ENCODE data around the gene GPX5.
A peak's percentile ranks its signal among the peaks of the same experiment; 100 is the strongest.
"Not testable (repeated sequence)": the region's sequence is repeated elsewhere in the genome, so short reads cannot be mapped to it uniquely, and the experiment has no call there.

The GPX5 gene

GRCh38 chr6:28512387-28512786 lies 13.3 kb upstream of the GPX5 start:
- not testable (repeated sequence) for DNase-seq (ENCODE audit: extremely low read depth in 1 of 2, low read depth in 1 of 2)

- no peak for DNase-seq (ENCODE audit: extremely low read depth in 1 of 2, low read depth in 1 of 2)
Measured at GRCh38 chr6:28515676-28516075, 10.0 kb upstream of the GPX5 start, which contains the start of gene GPX6. Gene GPX6 (minus strand): TSS chr6:28515793. CDS start chr6:28515743, 50 bp downstream.

GRCh38 chr6:28517964-28518363 lies 7.7 kb upstream of the GPX5 start:
- no peak for DNase-seq (ENCODE audit: extremely low read depth in 1 of 2, low read depth in 1 of 2)

GRCh38 chr6:28522594-28523240 lies 3.0 kb upstream of the GPX5 start:
- no peak for DNase-seq (ENCODE audit: extremely low read depth in 1 of 2, low read depth in 1 of 2)

- DNase-seq (ENCODE audit: extremely low read depth in 1 of 2, low read depth in 1 of 2) = no peak
Measured at GRCh38 chr6:28523241-28523622, 2.4 kb upstream of the GPX5 start.

DNA sequence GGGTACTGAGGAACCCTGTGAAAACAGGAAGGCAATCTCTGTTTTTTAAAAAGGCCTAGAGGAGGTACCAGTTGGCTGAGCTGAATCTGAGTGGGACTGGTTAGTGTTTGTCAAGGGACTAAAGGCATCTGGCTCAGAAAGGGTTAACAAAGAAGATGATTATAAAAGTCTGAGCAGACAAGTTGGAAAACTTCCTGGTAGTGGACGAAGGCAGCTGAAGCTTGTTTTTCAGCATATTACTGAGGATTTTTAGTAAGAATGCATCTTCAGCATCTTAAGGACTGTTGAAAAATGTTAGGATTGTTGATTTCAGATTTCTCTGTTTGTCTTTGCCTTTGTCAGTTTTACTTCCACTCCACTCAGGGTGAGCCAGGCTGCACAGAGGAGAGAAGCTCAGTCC lies 5.1 kb downstream of the GPX5 start:
- DNase-seq (ENCODE audit: extremely low read depth in 1 of 2, low read depth in 1 of 2) = no peak

- DNase-seq (ENCODE audit: extremely low read depth in 1 of 2, low read depth in 1 of 2) = no peak
Measured at GRCh38 chr6:28531479-28532128, 5.9 kb downstream of the GPX5 start.

- no peak for DNase-seq (ENCODE audit: extremely low read depth in 1 of 2, low read depth in 1 of 2)
Measured at GRCh38 chr6:28534306-28534705, 8.6 kb downstream of the GPX5 start.

DNA sequence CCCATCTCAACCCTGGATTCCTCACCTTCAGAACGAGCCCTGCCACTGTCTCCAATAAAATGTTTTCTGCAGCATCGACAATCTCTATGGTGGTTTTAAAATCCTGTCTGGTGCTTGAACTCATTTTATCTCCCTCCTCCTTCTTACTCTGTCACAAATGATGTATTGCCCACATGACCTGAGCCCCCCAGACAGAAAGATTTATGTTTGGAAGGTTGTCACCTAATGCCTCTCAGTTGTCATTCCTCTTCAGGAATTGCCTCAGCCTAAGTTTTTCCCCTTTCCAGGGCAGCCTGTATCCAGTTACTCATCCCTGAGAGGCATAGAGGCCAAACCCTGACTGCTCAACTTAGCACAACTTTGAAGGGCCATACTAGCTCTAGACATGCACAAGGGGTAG lies 9.2 kb downstream of the GPX5 start:
- no peak for DNase-seq (ENCODE audit: extremely low read depth in 1 of 2, low read depth in 1 of 2)

DNA sequence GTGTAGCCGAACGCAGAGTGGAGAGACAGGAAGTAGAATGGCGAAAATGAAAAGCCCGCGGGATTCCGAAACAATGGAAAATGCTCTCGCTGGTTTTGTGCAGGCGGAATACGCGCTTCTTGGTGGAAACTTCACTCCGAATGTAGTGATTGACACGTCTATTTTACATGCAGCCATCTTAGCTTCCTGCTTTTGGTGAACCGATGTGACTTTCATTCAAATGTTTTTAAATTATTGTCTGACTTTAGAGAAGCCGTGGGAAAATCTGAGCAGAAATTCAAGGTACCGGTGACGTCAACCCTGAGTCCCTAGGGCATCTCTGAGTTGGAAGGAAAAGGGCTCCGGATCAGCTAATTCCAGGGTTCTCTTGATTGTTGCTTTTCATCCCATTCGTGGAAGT lies 11.4 kb downstream of the GPX5 start:
- no peak for DNase-seq (ENCODE audit: extremely low read depth in 1 of 2, low read depth in 1 of 2)

DNA sequence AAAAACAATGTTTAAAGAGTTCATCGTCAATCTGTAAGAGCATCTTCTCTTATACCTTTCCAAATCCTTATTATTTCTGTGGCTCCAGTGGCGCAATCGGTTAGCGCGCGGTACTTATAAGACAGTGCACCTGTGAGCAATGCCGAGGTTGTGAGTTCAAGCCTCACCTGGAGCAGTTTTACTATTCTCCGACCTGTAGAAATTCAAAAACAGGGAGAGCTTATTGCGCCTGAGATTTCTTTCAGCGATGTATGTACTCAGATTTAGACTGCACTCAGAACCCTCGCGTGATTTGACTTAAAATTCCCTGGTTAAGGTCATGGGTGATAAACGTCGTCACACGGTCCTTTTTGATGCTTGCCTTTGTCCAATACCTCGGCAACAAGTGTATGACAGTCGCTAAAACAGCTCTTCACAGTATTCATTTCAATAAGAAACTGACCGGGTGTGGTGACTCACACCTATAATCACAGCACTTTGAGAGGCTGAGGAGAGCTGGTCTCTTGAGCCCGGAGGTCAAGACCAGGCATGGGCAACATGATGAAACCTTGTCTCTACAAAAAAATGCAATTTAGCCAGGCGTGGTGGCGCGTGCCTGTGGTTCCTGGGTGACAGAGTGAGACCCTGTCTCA lies 11.9 kb downstream of the GPX5 start:
- DNase-seq (ENCODE audit: extremely low read depth in 1 of 2, low read depth in 1 of 2) = no peak

DNA sequence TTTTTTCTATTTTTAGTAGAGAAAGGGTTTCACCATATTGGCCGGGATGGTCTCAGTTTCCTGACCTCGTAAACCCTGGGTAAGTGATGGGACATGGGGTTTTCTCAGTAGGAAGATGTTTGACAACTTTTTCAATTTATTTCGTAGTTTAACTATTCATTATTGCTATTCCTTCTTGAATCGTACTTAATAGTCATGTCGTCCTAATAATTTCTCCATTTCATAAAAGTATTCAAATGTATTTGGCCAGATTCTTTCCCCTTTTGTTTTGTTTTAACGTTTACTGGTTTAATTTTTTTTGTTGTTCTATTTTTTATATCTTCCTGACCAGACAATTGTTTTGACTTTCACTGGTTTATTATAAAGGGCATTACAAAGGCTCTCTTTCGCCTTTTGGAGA lies 16.3 kb downstream of the GPX5 start:
- DNase-seq (ENCODE audit: extremely low read depth in 1 of 2, low read depth in 1 of 2) = no peak

- DNase-seq (ENCODE audit: extremely low read depth in 1 of 2, low read depth in 1 of 2) = peak in 1 of 2 donors; percentile 25
Measured at GRCh38 chr6:28542440-28543296, 17.0 kb downstream of the GPX5 start.

- DNase-seq (ENCODE audit: extremely low read depth in 1 of 2, low read depth in 1 of 2) = no peak
Measured at GRCh38 chr6:28543651-28544610, 18.2 kb downstream of the GPX5 start.

DNA sequence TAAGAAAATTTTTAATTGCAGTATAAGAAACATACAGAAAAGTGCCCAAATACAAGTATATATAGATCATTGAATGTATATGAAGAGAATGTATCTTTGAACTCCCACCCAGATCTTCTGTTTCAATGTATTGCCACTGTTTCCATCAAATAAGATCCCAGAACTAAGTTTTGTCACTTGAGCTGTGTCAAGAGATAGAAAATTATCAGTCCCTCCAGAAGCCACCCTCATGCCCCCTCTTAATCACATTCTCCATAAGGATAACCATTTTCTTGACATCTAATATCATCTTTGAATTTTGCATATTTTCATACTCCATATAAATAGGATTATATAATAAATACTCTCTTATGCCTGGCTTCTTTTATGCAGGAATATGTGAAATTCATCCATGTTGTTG lies 20.3 kb downstream of the GPX5 start:
- no peak for DNase-seq (ENCODE audit: extremely low read depth in 1 of 2, low read depth in 1 of 2)

- not testable (repeated sequence) for DNase-seq (ENCODE audit: extremely low read depth in 1 of 2, low read depth in 1 of 2)
Measured at GRCh38 chr6:28547003-28547402, 21.3 kb downstream of the GPX5 start.

DNA sequence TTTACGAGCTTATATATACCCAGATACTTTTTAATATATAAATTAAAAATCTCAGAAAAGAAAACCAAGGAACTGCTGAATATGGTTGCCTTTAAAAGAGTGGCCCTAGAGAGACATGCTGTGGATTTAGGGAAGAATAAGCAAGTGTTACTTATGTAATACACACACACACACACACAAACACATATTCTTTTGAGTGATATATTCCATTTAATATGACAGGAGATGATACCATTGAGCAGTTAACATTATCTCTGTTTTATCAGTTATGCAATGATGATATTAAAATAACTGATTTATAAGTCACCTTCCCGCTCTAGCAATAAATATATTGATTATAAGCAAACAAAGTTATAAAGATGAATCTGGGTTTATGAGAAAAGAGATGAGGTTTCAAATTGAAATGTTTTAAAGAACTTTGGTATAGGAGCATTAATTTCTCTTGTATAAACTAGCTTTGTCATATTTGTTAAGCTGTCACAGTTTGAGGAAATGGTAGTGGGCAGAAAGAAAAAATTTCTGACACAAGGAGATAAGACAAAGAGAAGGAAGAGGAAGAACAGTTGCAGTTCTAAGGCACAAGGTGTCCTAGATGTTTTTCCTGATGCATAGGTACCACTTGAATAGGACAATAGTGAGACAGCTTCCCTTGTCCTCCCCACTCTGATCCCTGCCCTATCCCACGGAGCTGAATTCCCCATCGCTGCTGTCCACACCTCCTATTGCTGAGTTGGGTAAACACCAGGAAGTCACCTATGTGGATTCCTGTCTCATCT lies 26.4 kb downstream of the GPX5 start:
- DNase-seq (ENCODE audit: extremely low read depth in 1 of 2, low read depth in 1 of 2) = no peak

- DNase-seq (ENCODE audit: extremely low read depth in 1 of 2, low read depth in 1 of 2) = no peak
Measured at GRCh38 chr6:28553384-28553985, 27.8 kb downstream of the GPX5 start.
